Prostate gland (tissue), 2 donors: Measurements from ENCODE around the gene APC.

Experiments
- POLR2A ChIP-seq: fragments of 450-650 bp; IDR thresholded peaks from one replicate; pipeline ENCODE4 v1.6.1; 2016; ENCODE audit warnings: antibody characterized with exemption, mild to moderate bottlenecking
- POLR2AphosphoS5 ChIP-seq: sonication (generic); formaldehyde crosslinking; IDR thresholded peaks from one replicate; pipeline ENCODE4 v1.6.1; 2017; ENCODE audit warnings: antibody characterized with exemption
- TF ChIP-seq, protein P1 (sequence below), 4 experiments: fragments of 200-600 bp in 2 of 4; fragments of 450-650 bp in 2 of 4; sonication (generic) in 2 of 4; IDR thresholded peaks; 1 replicate in 3 of 4; 2 replicates in 1 of 4; pipeline ENCODE4 v1.5.1; 2016 to 2019; ENCODE audit warnings: antibody characterized with exemption in 4 of 4, mild to moderate bottlenecking in 2 of 4, moderate library complexity in 2 of 4

DNA sequence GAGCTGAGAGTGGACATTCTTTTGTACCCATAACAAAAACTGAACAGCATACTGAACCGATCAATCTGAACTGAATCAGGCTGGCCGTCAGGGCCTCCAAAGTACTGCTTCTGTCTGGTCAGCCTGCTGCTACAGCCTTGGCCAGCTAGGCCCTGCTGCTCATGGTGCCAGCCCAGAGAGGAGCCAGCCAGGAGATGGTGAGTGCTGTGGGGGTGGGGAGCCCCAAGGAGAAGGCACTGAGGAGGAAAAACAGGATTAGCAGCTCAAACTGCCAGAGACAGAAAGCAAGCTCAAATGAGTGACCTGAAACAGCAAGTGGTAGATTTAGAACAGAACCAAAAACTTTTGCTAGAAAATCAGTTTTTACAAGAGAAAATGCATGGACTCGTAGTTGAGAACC is 147.3 kb downstream of the APC start:
- TF ChIP-seq POLR2A, result no peak
- TF ChIP-seq POLR2AphosphoS5, result peak; percentile 49
- TF ChIP-seq, protein P1, sequence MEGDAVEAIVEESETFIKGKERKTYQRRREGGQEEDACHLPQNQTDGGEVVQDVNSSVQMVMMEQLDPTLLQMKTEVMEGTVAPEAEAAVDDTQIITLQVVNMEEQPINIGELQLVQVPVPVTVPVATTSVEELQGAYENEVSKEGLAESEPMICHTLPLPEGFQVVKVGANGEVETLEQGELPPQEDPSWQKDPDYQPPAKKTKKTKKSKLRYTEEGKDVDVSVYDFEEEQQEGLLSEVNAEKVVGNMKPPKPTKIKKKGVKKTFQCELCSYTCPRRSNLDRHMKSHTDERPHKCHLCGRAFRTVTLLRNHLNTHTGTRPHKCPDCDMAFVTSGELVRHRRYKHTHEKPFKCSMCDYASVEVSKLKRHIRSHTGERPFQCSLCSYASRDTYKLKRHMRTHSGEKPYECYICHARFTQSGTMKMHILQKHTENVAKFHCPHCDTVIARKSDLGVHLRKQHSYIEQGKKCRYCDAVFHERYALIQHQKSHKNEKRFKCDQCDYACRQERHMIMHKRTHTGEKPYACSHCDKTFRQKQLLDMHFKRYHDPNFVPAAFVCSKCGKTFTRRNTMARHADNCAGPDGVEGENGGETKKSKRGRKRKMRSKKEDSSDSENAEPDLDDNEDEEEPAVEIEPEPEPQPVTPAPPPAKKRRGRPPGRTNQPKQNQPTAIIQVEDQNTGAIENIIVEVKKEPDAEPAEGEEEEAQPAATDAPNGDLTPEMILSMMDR (IDR thresholded peaks at IDR 0.05), result no peak
